GM21723 (cell line): ENCODE data around the gene CMSS1.
A peak's percentile ranks its signal among the peaks of the same experiment; 100 is the strongest.

ENCODE experiments used
- ATAC-seq: cut with Tn5 transposase; IDR thresholded peaks from one replicate; pipeline ENCODE4 v1.9.1; 2021; ENCODE audit warnings: mild to moderate bottlenecking, moderate library complexity; ENCODE audit not compliant: unreplicated experiment

CMSS1 gene

DNA sequence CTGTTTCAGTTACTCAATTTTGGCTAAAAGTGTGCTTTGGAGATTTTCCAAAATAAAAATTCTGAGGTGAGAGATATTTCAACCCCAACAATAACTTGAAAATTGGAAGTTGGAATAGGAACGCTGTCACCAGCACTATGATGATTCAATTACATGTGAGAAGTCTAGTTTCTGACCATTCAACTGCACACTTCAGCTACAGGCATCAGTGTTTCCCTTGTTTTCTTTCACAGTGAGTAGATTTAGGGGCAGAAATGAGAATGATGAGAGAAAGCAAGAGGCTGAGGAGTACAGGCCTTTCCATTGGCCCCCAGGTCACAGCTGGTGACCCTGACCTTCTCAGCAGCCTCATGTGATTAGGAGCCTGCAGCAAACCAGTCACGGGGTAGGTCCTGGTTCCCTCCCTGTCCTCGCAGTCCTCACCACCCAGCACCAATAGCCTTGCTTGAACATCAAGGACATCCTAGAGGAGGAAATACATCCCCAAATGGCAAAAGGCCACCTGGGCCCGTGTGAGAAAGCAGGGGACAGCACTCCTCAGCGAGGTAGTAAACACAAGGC lies 306.6 kb downstream of the CMSS1 start:
- no peak for ATAC-seq

DNA sequence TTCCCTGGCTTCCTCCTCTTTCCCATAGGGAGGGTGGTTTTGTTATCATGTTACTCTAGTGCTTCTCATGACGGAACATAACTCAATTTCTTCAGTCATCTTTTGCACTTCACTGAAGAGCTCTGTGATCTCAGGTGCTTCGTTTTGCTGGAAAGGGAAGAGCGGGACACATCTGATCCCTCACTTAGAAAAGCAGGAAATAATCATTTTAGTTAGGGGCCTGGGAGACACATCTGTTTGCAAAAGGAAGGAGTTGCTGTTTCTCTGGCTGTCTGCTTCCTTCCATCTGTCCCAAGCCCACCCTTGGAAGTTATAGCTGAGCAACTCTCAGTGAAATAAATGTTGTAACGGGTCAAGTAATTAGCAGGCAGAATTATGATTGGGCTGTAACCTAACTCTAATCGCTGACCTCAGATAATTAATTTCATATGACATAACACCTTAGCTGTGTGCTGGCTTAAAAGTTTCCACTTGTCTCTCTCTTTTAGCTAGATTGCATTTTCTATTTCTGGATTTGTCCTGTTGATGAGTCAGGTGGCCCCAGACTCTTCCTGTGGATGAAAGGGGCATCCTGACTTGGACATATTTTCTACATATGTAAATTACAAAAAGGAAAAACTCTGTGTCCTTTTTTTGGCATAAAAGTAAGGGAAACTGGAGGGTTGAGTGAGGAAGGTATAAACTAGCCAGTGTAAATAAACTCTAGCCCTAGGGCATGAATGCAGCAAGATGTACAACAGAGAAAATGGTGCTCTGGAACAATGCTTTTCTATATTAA lies 307.7 kb downstream of the CMSS1 start:
- no peak for ATAC-seq

DNA sequence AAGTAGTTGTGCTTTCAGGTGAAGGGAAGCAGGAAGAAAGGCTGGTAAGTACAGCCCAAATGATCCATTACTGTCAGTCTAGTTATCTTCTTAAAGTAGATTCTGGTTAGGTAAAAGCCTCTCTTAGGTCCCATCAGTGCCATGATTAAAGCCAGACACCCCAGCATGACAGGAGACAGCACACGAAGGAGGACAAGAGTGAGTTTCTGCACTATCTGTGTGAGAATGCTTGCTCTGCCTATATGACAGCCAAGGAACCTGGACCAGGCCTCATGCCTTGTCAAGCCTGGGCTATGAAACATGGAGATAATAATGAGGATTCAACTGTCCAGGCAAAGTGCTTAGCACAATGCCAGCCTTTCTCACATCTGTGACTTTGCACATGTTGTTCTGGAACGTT lies 310.1 kb downstream of the CMSS1 start:
- ATAC-seq, result no peak

DNA sequence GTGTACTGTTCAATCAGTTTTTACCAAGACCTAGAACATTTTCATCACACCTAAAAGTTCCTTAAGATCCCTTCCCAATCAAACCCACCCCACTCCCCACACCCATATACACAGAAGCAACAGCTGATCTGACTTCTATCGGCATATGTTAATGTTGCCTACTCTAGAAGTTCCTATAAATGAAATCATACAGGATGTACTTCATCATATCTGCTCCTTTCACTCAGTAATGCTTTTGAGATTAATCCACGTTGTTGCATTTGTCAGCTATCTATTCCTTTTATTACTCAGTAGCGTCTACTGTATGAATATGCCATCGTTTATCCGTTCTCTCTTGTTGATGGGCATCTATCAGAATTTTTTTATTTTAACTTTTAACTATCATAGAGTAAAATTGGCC lies 310.9 kb downstream of the CMSS1 start:
- ATAC-seq, result no peak

DNA sequence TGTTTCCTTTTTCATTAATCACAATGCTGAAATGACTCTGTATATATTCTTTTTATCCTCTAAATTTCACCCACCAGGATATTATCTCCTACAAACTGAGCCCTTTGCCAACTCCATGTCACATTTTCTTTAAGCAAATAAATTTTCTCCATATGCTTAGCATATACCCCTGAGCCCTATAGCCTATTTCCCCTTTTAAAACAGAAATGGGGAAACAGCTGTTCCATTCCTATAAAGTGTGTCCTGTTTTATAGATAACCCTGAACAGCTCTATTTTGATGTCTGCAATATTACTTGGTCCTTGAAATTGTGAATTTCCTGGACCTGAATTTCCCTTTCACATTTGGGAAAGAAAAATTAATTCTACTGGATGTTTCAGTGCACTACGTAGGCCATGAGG lies 312.3 kb downstream of the CMSS1 start:
- no peak for ATAC-seq

DNA sequence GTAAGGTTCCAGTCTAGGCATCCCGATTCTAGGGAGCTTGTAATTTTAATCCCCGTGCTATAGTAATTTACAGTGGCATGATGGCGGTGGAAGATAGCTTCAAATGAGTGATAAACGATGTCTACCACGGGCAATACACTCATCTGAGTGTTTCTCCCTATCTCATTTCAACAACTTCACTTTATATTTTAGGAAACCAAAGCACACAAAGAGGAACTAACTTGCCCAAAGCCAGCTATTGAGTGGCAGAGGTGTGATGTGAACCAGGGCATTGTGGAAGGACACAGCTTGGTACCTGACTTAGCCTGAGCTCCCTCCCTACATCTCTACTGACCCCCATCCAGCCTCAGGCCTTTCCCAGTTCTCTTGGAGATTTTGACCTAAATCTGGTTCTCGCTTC lies 313.6 kb downstream of the CMSS1 start:
- ATAC-seq, result no peak

DNA sequence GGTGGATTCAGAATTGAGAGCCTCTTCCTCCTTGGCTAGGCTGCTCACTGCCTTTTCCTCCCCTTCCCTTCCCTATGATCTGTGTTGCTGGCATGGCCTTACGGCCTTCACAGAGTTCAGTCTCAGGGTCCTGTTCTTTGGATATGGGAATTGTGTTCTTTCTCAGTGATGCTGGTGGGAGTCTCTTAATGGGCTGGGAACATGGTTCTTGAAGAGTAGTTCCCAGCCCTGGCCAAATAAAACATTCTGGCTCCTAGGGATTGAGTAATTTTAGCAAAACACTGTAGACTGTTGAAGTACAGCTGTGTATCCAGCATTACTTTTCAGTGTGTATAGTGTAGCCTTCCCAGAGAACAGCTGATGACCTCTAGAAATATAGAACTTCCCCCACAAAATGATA lies 319.3 kb downstream of the CMSS1 start:
- no peak for ATAC-seq

DNA sequence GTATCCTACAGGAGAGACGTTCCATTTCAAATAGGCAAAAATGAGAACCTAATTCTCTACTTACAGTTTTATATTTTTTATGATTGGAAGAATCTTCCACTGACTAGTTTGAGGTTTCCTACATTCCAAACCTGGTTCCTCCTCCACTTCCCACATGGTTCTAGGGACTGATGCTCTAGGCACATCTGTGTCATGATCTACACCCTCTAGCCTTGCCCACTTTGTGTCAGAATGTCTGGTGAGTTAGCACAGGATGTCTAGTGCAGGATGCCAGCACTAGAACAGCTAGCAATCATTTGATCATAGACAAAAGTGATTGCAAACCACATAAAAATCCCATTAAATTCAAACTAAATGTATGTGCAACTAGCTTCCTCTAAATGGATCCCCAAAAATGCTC lies 323.3 kb downstream of the CMSS1 start:
- no peak for ATAC-seq

DNA sequence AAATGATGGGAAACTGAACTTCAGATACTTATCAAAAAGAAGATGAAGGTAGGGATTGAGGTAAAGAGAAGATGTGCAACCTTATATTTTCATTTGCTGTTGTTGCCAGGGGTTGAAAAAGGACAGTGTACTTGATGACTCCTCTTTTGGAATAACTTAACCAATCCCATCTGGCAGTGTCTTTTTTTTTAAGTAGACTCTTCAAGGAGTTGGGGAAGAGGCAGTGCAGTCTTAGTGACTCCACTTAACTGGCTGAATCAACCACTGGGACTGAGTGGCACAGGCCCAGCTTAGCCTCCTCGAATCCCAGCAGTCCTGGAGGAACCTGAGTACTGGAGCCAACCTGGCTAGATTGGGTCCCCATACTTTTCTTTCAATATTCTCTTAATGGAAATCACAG lies 323.9 kb downstream of the CMSS1 start:
- no peak for ATAC-seq

DNA sequence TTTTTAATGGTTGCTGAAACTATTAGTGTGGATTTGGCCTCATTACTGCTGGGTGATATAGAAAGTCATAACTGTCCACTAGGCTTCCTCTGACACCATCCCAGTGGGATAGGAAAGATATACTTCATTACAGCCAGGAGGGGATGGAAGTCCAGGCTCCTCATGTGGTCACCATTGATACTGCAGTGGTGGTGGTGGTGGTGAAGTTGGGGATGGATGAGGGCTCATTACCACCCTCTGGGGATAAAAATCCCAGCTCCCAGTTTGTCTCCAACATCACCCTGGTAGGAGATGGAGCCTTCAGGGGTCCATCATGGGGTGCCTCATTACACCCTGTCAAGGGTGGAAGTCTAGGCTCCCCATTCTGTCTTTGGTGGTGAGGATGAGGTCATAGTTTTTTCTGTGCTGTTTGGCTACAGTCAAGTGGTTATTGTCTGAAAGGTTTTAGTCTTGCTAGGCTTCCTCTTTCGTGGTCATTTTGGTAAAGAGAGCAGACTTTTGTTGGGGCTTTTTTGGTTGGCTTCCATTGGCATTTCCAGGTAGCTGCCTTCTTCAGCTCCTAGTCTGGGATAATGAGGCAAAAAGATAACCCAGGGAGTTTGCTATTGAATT lies 326.7 kb downstream of the CMSS1 start:
- ATAC-seq, result peak; percentile 93

DNA sequence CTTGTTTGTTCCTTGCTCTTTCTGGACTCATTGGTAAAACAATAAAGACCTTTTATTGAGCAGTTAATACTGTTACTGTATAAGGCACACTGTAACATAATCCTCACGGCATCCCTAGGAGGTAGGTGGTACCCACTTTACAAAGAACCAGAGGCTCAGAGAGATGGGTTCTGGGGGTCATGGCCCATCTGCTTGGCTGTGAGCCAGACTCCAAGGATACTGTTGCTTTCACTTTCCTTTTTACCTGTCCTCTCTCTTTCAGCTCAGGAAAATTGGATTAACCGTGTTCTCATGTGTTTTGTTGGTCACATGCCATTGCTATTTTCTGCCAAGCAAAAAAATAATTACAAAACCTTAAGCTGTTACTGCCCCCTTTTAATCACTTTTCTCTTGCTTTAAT lies 331.5 kb downstream of the CMSS1 start:
- no peak for ATAC-seq

DNA sequence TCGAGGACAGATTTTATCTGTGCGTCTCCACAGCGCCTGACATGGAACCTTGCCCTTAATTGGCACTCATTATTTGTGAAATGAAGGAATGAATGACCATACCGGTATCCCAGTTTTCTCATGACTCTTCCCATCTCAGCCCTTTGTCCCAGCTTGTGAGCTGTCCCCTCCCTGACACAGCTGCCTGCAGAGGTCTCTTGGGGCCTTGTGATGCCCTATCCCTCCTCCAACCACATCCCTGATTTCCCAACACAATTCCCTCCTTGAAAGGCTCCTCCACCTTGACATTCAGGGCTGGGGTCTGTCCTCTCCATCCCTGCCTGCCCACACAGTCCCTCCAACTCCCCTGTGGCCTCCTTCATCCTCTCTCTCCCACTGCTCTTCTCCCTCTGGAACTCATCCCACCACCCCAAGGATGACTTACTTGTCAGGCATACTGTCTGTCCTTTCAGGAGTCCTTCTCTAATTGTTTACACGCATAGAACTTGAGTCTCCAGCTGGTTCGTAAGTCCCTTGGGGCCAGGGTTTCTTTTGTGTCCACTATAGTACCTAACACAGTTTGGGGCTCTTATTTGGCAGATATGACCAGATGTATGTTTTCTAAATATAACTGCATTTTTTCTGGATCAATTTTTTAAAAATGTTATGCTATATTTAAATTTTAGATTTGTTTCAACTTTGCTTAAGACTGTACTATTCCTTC lies 332.2 kb downstream of the CMSS1 start:
- no peak for ATAC-seq

DNA sequence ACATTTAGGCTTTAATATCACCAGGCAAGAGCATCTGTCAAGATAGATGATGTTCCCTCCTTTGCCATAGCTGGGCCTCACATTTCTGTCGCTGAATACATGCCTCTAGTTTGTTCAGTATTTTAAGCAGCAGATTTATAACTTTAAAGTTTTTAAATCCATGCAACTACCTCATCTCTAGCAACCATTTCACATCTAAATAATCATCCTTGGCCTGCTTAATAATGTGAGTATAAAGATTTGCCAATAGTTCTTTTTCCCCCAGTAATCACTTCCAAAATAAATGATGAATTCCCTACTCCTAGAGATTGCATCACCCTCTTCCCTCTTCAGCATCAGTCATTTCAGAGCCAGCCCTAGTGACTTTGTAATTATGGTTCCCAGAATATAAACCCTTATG lies 332.8 kb downstream of the CMSS1 start:
- ATAC-seq, result no peak

DNA sequence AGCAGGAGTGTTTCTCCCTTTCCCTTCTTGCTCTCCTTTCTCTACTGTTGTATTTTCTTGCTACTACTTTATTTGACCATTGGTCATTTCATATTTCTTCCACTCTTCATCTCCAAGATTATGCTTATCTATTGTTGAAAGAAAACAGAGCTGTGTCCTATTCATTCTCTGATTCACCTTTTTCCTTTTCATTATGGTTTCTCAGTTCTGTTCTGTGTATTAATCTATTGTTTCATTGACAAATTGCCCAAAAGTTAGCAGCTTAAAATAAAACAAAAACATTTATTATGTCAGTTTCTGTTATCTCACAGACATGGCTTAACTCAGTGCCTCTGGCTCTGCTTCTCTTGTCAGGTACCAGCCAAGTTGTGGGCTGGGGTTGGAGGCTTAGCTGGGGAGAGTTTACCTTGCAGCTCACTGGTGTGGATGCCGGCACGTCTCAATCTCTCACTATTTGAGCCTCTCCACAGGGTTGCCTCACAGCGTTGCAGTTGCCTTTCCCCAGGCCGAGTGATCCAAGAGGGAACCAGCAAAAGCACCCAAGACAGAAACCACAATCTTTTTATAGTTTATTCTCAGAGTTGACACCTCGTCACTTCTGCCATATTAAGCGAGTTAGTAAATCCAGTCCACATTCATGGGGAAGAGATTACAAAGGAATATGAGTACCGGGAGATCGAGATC lies 333.5 kb downstream of the CMSS1 start:
- ATAC-seq, result no peak

DNA sequence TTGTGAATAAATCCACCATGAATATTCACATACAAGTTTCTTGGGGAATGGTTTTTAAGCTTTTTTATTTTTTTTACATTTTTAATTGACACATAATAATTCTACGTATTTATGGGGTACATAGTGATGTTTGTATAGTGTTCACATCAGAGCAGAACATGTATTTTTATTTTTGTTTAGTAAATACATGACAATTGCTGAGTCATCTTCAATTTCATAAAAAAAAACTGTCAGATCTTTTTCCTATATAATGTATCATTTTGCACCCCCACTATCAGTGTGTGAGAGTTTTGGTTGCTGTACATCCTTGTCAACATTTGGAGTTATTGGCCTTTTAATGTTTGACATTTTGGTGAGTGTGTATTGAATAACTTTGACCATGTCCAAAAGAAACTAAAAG lies 336.5 kb downstream of the CMSS1 start:
- no peak for ATAC-seq

DNA sequence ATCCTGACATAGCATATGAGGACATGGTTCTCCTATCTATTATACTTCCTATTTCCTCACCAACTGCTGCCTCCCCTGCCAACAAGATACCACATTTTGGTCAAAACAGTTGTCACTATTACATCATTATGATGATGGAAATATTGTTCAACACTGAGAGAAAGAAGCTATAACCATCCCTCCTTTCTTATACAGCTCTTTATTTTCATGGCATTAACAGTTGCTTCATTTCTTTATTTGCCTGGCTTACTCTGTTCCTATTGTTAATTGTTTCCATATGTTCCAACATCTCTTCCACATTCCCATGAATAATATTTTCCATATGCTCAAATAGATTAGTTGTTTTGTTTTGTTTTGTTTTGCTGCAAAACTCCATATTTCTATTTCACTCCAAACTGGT lies 337.5 kb downstream of the CMSS1 start:
- no peak for ATAC-seq

DNA sequence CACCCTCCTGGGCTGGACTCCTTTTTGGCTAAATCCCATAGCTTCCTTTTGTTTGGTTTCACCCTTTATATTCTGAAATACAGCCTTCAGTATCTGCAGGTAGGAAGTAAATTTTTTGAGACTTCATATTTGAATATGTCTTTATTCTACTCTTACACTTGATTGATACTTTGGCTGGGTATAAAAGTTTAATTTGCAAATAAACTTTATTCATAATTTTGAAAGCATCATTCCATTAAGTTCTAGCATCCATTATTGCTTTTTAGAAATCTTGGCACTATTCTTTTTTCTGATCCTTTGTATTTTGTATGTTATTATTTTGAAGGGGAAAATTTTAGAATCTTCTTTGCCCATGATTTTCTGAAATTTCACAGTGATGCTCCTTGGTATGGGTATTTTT lies 337.9 kb downstream of the CMSS1 start:
- ATAC-seq, result no peak

DNA sequence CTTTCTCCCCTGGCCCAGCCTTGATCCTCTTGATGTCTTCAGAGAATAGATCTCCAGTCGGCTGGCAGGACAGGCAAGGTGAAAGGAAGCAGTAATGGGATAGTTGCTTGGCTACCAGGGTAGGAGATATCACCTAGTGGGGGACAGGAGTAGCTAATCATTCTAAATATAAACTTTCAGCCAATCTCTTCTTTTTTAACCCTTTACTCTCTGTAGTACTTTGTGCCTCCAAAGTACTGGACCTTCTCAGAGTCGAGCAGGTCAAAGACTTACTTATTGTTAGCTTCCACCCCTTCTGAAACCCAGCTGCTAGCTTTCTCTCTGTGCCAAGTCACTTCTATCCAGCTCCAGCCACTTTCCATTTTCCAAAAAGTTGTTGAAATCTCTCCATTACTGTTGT lies 340.0 kb downstream of the CMSS1 start:
- no peak for ATAC-seq

DNA sequence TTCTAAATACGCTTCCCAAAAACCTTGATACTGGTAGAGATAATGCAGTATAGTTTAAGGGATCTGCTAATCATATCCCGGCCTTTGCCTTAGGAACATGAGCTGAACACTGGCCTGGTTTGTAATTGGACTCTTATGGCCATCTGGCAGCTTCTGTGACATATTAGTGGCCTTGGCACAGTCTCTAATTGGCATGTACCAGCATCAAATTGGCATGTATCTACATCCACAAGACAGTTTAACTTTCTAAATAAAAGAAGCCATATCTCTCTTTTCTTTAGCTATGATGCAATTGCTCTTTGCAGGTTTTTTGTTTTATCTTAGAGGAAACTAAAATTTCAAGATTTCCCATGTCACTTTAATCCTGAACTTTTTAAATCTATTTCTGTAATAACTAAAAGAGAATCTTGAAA lies 341.3 kb downstream of the CMSS1 start:
- ATAC-seq, result no peak

DNA sequence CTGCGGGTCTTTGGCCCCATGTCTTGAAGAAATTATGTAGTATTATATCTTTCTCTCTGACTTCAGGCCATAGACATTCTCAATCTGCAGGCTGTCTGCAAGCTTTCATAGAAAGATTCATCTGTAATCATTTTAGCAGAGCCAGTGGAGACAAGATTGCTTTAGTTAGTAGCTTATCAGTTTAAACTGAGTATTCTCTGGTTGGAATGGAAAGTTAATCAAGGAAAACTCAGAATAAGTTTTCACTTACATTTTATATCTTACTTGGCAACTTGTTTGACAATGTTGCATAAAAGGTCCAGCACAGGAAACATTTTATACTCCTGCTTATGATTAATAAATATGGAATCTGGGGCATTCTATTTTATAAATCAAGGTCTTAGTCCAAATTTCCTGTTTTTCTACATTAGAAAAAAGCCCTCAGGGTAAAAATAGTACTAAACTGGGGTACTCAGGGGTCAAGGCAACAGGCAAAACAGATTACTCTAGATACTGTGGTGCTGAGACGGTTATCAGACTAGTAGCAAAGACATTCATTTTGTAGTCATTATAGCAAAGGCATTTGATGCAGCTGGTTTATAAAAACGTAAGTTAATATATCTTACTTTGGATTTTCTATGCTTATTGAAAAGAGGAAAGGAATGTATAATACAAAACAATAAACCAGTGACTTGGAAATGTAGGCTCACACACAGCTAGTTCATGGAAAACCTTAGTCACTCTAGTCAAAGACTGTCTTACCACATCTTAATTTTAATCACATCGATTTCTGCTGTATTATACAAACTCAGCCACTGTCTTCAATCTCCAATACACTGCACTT lies 341.9 kb downstream of the CMSS1 start:
- ATAC-seq, result no peak
